Measurements from ENCODE around the gene KDM6B. TPM values are rescaled to one million over a fixed set of nuclear protein-coding genes. Genes with fewer than 3 reads are reported as not detected.
A peak's percentile ranks its signal among the peaks of the same experiment; 100 is the strongest.

KDM6B gene
- total RNA-seq, 1 donor from 2014 or later: 2.9 TPM

- FAIRE-seq: no peak
- Histone ChIP-seq H3K36me3 (ENCODE audit: control insufficient read depth, insufficient read depth, low read length) (peaks cover 40% of the 10 kb centered on the region), H3K4me3 (ENCODE audit: low read depth, low read length) (no peak overlapping the region), H3K27me3 (ENCODE audit: control insufficient read depth, insufficient read depth, low read length) (no peaks in the 10 kb centered on the region)
- no peak for DNase-seq (ENCODE audit: low read depth)
- TF ChIP-seq CTCF (IDR thresholded peaks at IDR 0.05; ENCODE audit: insufficient read depth, low read length, severe bottlenecking): no peak
Measured at GRCh38 chr17:7854078-7854777, 20.2 kb downstream of the KDM6B start.

GRCh38 chr17:7854851-7855659, 21.0 kb downstream of the KDM6B start, which contains the start of gene TMEM88:
TMEM88 (plus strand) TSS chr17:7855066; CDS start chr17:7855075, 9 bp downstream.
- DNase-seq (ENCODE audit: low read depth) (no peak), FAIRE-seq (no peak)
- no peak for TF ChIP-seq CTCF (IDR thresholded peaks at IDR 0.05; ENCODE audit: insufficient read depth, low read length, severe bottlenecking)
- Histone ChIP-seq H3K36me3 (ENCODE audit: control insufficient read depth, insufficient read depth, low read length) (peaks cover 34% of the 10 kb centered on the region), H3K27me3 (ENCODE audit: control insufficient read depth, insufficient read depth, low read length) (no peaks in the 10 kb centered on the region), H3K4me3 (ENCODE audit: low read depth, low read length) (no peak within 1 kb of the TSS)

- Histone ChIP-seq H3K4me3 (ENCODE audit: low read depth, low read length) (no peak overlapping the region), H3K27me3 (ENCODE audit: control insufficient read depth, insufficient read depth, low read length) (no peaks in the 10 kb centered on the region), H3K36me3 (ENCODE audit: control insufficient read depth, insufficient read depth, low read length) (peaks cover 31% of the 10 kb centered on the region)
- TF ChIP-seq CTCF (IDR thresholded peaks at IDR 0.05; ENCODE audit: insufficient read depth, low read length, severe bottlenecking): no peak
- no peak for DNase-seq (ENCODE audit: low read depth)
- no peak for FAIRE-seq
Measured at GRCh38 chr17:7855660-7856010, 21.6 kb downstream of the KDM6B start.

GRCh38 chr17:7856011-7856810, 22.2 kb downstream of the KDM6B start:
- FAIRE-seq: no peak
- DNase-seq (ENCODE audit: low read depth): no peak

More at GRCh38 chr17:7856011-7856810, 22.2 kb downstream of the KDM6B start:
- peak overlapping the region; percentile 56 for H3K4me3 ChIP-seq (ENCODE audit: low read depth, low read length)
- no peak for TF ChIP-seq CTCF (IDR thresholded peaks at IDR 0.05; ENCODE audit: insufficient read depth, low read length, severe bottlenecking)
- H3K27me3 ChIP-seq (ENCODE audit: control insufficient read depth, insufficient read depth, low read length): no peaks in the 10 kb centered on the region
- peaks cover 25% of the 10 kb centered on the region for H3K36me3 ChIP-seq (ENCODE audit: control insufficient read depth, insufficient read depth, low read length)
